Measurements from ENCODE around the gene ICAM5.
"Not testable (repeated sequence)": the region's sequence is repeated elsewhere in the genome, so short reads cannot be mapped to it uniquely, and the experiment has no call there.

The ICAM5 gene, protein sequence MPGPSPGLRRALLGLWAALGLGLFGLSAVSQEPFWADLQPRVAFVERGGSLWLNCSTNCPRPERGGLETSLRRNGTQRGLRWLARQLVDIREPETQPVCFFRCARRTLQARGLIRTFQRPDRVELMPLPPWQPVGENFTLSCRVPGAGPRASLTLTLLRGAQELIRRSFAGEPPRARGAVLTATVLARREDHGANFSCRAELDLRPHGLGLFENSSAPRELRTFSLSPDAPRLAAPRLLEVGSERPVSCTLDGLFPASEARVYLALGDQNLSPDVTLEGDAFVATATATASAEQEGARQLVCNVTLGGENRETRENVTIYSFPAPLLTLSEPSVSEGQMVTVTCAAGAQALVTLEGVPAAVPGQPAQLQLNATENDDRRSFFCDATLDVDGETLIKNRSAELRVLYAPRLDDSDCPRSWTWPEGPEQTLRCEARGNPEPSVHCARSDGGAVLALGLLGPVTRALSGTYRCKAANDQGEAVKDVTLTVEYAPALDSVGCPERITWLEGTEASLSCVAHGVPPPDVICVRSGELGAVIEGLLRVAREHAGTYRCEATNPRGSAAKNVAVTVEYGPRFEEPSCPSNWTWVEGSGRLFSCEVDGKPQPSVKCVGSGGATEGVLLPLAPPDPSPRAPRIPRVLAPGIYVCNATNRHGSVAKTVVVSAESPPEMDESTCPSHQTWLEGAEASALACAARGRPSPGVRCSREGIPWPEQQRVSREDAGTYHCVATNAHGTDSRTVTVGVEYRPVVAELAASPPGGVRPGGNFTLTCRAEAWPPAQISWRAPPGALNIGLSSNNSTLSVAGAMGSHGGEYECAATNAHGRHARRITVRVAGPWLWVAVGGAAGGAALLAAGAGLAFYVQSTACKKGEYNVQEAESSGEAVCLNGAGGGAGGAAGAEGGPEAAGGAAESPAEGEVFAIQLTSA

DNA sequence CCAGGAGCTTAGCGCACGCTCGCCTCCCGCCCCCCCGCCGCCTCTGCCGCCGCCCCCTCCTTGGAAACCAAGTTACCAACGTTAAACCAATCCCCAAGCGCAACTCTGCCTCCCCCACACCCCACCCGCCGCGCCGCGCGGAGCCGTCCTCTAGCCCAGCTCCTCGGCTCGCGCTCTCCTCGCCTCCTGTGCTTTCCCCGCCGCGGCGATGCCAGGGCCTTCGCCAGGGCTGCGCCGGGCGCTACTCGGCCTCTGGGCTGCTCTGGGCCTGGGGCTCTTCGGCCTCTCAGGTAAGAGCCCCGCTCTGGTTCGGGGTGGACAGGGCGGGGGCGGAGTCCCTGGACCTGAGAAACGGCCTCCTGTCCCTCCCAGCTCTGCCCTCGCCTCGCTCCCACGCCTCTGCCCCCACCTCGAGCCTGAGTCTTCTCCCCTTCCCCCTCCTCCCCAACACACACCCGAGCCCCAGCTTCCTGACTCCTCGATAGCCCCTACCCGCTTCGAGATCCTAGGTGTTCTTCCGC, at the start of gene ICAM5:
ICAM5 (plus strand) TSS at position 117 of the 521 bp plus-strand sequence; CDS start at position 209, 92 bp downstream.
- peak; percentile 42 for DNase-seq

DNA sequence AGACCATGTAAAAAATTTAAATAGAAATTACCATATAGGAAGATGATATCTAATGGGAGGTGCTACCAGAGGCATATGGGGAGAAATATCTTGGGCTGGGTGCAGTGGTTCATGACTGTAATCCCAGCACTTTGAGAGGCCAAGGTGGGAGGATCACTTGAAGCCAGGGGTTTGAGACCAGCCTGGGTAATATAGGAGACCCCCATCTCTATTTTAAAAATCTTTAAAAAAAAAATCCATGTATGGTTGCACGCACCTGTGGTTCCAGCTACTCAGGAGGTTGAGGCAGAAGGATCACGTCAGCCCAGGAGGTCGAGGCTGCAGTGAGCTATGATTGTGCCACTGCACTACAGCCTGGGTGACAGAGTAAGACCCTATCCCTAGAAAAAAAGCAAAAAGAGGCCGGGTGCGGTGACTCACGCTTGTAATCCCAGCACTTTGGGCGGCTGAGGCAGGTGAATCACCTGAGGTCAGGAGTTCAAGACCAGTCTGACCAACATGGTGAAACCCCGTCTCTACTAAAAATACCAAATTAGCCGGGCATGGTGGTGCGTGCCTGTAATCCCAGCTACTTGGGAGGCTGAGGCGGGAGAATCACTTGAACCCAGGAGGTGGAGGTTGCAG, 47.8 kb upstream of the ICAM5 start:
- not testable (repeated sequence) for DNase-seq

DNA sequence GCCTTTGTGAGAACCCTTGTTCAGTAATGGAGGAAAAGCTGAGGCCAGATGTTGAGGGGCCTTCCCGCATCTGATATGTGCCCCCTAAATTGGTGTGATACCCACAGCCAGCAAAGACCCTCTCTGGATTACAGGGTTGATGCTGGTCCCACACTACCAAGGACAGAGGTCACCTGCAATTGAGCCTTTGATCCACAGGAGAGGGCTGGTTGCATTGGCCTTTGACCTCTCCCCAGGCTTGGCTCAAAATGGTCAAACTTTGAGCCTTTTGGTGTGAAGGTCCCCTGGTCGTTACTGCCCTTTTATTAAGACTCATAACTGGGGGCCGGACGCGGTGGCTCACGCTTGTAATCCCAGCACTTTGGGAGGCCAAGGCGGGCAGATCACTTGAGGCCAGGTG, 46.1 kb upstream of the ICAM5 start:
- no peak for DNase-seq

DNA sequence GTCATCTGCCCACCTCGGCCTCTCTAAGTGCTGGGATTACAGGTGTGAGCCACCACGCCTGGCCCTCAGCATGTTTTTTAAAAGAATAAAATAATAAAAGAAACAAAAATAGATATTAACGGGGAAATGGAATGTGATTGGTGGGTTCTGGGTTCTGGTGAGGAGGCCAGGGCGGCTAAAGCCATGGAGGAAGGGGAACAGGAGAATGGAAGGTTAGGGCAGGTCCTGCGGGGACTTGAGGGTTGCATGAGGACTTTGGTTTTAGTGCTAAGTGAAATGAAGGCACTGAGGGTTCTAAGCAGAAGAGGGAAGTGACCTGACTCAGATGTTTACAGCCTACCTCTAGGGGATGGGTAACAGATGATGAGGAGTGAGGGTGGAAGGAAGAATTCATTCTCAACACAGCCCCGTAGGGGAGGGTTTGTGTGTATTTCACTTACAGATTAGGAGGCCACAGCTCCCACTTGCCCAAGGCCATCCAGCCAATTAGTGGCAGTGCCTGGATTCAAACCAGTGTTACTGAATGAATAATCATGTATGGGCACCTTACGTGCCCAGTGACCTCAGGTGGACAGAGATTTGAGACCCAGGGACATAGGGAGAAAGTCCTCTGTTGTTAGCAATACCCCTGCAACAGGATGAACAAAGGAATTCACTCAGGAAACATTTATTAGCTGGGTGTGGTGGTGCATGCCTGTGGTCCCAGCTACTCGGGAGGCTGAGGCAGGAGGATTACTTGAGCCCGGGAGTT, 44.4 kb upstream of the ICAM5 start:
- DNase-seq = no peak

DNA sequence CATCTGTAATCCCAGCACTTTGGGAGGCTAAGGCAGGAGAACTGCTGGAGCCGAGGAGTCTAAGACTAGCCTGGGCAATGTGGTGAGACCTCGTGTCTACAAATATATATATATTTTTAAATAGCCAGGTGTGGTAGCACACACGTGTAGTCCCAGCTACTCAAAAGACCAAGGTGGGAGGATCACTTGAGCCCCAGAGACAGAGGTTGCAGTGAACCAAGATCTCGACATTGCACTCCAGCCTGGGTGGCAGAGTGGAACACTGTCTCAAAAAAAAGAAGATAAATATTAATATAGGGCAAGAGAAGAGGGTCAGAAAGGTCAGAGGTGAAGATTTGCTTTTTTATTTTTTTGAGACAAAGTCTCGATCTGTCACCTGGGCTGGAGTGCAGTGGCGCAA, 43.2 kb upstream of the ICAM5 start:
- no peak for DNase-seq

DNA sequence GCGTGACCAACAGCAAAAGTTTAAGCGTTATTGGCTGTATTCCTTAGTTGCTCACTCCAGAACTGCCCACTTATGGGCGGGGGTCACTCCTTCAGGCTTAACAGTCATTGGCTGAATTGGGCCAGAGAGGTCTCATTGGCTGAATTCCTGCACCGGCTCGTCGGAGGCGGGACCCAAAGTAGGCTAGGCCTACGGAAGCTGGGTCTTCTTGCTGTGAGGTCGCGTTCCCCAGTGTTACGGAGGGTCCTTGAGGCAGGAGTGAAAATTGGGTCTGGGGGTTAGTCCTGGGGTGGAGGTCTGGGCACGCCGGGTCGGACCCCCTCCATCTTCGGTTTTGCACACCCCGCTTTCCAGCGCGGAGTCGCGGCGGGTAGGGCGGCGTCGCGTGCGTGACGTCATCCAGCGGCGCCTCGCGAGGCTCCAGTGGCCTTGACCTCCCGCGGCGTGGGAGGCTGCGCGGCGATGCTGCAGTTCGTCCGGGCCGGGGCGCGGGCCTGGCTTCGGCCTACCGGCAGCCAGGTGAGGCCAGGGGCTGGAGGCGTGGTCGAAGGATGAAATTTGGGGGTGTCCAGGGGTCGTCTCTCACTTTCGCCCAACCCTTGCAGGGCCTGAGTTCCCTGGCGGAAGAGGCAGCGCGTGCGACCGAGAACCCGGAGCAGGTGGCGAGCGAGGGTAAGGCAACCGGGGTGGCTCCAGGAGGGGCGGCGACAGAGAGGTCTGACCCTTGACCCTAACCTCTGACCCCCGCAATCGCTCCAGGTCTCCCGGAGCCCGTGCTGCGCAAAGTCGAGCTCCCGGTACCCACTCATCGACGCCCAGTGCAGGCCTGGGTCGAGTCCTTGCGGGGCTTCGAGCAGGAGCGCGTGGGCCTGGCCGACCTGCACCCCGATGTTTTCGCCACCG, 37.7 kb upstream of the ICAM5 start, which contains the start of gene MRPL4:
MRPL4 (plus strand) TSS at position 423 of the 903 bp plus-strand sequence; CDS start at position 463, 40 bp downstream.
- peak; percentile 98 for DNase-seq

DNA sequence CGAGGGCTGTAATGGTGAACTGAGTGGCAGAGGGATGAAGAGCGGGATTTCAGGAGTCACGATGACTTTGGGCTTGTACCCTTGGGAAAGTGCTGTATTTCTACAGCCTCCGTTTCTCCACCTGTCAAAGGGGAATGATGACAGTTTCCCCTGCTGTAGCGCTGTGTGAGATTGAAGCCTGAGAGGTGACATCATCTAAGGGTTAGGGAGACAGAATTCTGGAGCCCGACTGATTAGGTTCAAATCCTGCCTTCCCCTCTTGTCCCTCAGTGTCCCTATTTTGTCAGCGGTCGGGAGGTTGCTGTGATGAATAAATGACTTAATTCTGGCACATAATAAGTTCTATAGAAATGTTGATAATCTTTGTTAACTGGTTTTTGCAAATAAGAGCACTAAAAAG, 37.0 kb upstream of the ICAM5 start:
- DNase-seq = no peak

DNA sequence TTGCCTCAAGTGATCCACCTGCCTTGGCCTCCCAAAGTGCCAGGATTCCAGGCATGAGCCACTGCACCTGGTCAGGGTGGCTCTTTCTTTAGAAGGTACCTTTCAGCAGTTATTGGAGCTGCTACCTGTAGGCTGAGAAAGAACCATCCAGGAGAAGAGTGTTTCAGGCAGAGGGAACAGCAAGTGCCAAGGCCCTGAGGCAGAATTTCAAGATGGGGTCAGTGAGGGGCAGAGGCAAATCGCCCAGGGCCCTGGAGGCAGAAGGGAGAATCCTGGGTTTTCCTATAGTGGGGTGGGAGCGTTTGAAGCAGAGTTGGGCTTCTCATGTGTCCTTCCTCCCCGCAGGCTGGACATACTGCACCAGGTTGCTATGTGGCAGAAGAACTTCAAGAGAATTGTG, 35.5 kb upstream of the ICAM5 start:
- DNase-seq = no peak

DNA sequence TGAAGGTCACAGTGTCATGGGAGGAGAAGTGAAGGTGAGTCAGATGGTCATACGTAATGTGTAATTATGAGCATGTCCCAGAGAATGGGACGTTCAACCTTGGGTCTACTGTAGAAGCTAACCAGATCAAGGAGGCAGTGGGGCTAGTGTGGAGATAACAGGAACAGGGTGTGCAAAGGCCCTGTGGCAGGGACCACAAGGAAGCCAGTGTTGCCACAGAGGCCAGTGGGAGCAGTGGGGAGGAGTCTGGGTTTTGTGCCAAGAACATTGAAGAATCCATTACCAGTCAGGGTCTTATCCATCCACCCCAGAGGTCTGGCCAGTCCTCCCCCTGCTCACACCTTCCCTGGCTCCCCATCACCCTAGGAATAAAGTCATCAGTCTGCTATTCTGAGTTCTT, 34.4 kb upstream of the ICAM5 start:
- DNase-seq = no peak

DNA sequence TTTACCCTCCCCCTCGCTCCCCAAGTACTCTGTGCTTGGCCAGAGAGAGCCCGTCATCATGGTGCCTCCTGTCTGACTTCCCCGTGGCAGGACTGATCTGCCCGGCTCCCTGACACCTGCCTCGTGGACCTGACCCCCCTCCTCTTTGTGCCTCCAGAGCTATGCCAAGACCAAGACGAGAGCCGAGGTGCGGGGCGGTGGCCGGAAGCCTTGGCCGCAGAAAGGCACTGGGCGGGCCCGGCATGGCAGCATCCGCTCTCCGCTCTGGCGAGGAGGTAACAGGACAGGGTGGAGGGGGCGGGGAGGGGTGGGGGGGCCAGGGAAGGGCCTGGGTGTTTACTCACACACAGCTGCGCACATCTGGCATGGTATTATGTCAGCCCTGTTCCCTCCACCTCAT, 33.2 kb upstream of the ICAM5 start:
- no peak for DNase-seq

DNA sequence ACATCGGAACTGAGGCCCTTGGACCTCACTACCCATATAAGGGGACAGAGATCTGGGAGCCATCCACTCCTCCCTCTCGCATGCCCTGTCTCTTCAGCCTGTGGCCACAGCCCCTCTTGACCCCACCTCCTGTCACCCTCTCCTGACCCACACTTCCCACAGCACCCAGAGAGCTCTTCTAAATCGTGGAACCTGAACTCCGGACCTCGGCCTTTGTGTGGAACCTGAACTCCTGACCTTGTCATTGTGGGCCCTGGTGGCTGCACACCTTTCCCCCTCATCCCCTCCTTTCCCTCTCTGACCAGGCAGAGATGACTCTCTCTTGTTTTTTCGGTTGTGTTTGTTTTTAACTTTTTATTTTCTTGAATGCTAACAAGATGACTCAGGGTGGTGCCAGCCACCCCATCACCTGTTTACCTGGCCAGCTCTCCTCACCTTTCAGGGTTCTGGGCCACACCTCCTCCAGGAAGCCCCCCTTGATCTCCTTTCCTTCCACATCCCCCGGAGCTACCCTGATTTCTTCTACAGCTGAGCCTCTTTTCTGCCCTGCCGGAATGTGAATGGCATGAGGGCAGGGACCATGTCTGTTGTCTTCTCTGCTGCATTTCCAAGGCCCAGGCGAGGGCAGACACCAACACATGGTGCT, 32.7 kb upstream of the ICAM5 start:
- DNase-seq = no peak

DNA sequence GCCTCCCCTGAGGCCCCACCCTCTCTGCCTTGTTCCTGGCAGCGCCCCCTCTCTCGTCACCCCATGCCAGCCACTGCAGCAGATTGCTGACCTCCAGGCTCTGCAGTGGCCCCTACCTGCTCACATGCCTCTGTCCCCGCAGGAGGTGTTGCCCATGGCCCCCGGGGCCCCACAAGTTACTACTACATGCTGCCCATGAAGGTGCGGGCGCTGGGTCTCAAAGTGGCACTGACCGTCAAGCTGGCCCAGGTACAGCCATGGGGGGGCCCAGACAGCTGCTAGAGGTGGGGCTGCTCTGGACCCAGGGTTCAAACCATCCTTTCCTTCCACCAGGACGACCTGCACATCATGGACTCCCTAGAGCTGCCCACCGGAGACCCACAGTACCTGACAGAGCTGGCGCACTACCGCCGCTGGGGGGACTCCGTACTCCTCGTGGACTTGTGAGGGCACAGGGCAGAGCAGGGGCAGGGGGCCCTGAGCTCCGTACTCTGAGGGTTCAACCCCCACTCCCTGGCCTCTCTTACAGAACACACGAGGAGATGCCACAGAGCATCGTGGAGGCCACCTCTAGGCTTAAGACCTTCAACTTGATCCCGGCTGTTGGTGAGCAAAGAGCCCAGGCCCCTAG, 31.6 kb upstream of the ICAM5 start:
- no peak for DNase-seq

DNA sequence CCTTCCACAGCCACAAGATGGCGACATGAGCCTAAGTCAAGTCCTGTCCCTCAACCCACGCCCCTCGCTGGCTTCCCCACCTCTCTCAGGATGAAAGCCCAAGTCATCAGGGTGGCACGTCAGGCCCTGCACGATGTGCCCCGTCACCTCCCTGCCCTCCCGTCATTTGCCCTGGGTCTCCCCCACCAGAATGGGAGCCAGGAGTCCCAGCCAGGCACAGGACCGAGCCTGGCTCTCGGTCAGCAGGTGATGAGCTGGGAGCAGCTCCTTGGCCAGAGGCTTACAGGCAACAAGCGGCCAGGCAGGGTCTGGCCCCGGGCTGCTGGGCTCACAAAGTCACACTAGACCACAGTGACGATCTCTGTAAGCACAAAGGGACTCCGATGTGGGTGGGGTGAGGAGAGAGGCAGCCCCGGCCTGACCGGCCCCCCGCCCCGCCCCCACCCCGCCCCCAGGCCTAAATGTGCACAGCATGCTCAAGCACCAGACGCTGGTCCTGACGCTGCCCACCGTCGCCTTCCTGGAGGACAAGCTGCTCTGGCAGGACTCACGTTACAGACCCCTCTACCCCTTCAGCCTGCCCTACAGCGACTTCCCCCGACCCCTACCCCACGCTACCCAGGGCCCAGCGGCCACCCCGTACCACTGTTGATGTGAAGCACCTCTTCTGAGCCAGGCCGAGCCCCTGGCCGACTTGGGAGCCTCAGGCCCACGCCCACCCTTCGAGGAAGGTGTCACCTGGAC, 30.4 kb upstream of the ICAM5 start:
- DNase-seq = peak; percentile 89

DNA sequence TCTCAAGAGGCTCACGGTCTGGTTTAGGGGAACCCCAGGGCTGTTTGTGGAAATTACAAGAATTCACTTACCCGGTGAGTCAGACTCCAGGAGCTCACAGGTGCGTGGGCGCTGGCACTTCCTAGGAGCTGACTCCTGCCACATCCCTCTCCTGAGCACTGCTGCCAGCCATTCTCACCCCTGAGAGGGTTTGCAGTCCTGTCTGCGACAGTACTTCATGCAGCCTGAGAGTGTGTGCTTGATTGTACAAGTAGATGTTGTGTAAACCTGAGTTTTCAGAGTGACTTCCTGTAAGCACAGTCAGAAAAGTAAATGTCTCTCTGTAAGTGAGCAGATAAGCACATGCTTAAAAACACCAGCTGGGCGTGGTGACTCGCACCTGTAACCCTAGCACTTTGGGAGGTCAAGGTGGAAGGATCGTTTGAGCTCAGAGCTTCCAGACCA, 29.6 kb upstream of the ICAM5 start:
- DNase-seq = peak; percentile 19

DNA sequence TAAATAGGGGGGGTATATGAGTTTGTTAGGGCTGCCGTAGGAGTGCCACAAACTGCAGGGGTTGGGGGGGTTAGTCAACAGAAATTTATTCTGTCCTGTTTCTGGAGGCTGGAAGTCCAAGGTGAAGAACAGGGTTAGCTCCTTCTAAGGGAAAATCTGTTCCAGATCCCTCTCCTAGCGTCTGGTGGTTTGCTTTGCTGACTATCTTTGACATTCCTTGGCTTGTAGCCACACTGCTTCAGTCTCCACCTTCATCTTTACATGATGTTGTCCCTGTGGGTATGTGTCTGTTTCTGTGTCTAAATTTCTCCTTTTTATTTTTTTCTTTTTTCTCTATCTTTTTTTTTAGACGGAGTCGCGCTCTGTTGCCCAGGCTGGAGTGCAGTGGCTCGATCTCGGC, 27.0 kb upstream of the ICAM5 start:
- DNase-seq = no peak

DNA sequence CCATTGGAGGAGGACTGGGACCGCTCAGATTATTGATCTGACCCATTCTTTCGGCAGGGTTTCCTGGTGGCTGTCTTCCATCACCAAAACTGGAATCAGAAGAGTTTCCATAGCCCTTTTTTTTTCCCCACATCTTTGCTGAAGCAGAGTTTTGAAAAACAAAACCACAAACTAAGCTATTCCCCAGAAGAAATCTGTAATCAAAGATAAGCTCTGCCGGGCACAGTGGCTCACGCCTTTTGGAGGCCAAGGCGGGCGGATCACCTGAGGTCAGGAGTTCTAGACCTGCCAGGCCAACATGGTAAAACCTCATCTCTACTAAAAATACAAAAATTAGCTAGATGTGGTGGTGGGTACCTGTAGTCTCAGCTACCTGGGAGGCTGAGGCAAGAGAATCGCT, 23.0 kb upstream of the ICAM5 start:
- no peak for DNase-seq

DNA sequence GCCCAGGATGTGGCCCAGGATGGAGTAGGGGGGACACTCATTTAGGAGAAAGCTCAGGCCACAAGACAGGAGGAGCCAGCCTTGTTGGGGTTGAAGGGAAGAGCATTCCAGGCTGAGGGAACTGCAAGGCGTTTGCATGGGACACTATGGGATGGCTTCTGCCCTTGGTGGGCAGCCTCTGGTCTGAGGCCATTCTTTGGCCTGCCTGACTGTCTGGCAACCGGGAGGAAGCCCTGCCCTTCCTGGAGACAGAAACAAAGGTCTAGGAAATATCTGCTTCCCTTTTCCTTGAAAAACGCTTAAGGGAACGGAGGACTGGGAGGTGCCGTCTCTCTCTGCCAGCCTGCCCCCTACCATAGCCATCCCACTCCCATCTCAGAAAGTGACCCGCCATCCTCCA, 21.7 kb upstream of the ICAM5 start:
- no peak for DNase-seq

DNA sequence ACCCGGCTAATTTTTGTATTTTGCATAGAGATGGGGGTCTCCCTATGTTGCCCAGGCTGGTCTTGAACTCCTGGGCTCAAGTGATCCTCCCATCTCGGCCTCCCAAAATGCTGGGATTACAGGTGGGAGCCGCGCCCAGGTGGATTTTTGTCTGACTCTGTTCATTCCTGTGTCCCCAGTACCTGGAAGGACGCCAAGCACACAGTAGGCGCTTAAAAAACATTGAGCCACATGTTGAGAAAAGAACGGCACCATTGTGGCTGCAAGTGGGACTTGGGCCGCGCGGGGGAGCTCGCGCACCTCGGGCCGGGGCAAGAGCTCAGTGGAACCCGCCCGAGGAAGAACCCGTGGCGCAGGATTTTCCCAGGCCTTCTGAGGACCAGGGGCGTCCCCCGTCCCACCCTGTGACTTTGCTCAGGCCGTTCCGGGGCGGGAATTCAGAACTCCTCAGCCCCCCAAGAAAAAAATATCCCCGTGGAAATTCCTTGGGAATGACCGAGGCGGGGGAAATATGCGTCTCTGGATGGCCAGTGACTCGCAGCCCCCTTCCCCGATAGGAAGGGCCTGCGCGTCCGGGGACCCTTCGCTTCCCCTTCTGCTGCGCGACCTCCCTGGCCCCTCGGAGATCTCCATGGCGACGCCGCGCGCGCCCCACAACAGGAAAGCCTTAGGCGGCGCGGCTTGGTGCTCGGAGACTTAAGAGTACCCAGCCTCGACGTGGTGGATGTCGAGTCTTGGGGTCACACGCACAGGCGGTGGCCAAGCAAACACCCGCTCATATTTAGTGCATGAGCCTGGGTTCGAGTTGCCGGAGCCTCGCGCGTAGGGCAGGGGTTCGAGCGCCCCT, 20.2 kb upstream of the ICAM5 start:
- DNase-seq = peak; percentile 91
